Muscle layer of colon (tissue), 2 donors: ENCODE data around the gene MUSK.

Source experiments
- H3K27ac ChIP-seq: one replicate; pipeline ENCODE4 v1.7.0; 2013; ENCODE audit warnings: low read depth, mild to moderate bottlenecking, low read length, moderate library complexity
- H3K27me3 ChIP-seq, 2 donors: one replicate each; pipeline ENCODE4 v1.7.0; 2013; ENCODE audit warnings: low read length in 2 of 2, mild to moderate bottlenecking in 2 of 2; ENCODE audit not compliant: insufficient read depth in 2 of 2, control insufficient read depth in 1 of 2
- H3K36me3 ChIP-seq: one replicate; pipeline ENCODE4 v1.7.0; 2013; ENCODE audit warnings: mild to moderate bottlenecking, low read length; ENCODE audit not compliant: insufficient read depth
- H3K4me1 ChIP-seq: one replicate; pipeline ENCODE4 v1.7.0; 2013; ENCODE audit warnings: mild to moderate bottlenecking, low read length; ENCODE audit not compliant: insufficient read depth
- H3K4me3 ChIP-seq, 2 donors: one replicate each; pipeline ENCODE4 v1.7.0; 2013; ENCODE audit warnings: low read length in 2 of 2, low read depth in 1 of 2, mild to moderate bottlenecking in 1 of 2, moderate library complexity in 1 of 2
- H3K9ac ChIP-seq: one replicate; pipeline ENCODE4 v1.7.0; 2013; ENCODE audit warnings: low read length
- H3K9me3 ChIP-seq: one replicate; pipeline ENCODE4 v1.7.0; 2013; ENCODE audit warnings: mild to moderate bottlenecking, low read length
- donor health status: abdominal sarcoma.
- donor health status: Adenocarcinoma of cecum.

MUSK gene

DNA sequence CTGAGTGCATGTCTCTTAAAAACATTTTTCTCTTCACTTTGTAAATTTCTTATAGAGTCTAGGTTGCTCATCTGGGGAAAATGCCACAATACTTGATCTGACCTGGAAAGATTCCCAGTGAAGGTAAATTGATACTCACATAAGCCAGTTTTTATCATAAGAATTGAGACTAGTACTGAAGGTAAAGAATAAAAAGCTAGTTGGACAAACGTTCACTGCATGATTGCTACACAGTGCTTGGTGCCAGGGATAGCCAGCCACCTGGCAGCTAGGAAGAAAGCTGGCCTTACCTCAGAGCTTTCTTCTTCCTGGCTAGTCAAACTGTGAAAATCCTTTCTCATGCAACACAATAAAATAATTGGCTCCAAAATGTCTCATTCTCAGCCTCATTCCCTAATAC lies 77.1 kb downstream of the MUSK start:
- H3K27ac ChIP-seq: no peak overlapping the region
- H3K36me3 ChIP-seq: no peaks in the 10 kb centered on the region
- H3K9me3 ChIP-seq: no peaks in the 10 kb centered on the region
- no peak overlapping the region for H3K4me3 ChIP-seq
- peaks cover 28% of the 10 kb centered on the region for H3K4me1 ChIP-seq
- H3K27me3 ChIP-seq: no peaks in the 10 kb centered on the region
- no peak overlapping the region for H3K9ac ChIP-seq

DNA sequence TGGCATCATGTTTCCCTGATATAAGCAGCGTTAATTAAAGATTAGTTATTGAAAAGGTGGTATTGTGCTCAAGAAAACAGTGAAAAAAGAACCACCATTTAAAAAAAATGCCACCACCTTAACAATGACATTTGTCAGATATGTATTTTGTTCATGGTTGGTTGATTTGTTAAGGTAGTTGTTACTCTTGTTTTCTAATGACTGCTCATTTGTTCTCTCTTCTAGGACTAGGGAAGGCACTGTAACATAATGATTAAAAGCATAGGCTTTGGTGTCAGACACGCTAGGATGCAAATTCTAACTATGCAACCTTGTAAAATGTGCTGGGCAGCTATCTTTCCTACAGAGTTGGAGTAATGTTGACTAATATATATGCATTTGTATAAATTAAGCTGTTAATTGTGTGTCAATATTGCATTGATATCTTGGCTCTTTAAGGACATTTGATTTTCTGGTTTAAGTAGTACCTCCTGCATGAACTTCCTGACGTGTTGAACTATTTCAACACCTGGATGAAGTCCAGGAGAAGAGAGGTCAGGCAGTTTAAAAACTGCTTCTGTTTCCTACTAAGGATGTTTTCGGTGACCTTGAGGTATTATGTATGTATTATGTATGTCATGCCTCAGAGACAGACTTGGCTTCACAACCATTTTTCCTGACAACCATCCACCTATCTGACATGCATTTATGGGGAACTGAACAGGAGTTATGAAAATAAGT lies 77.8 kb downstream of the MUSK start:
- H3K9me3 ChIP-seq: no peaks in the 10 kb centered on the region
- peaks cover 28% of the 10 kb centered on the region for H3K4me1 ChIP-seq
- no peaks in the 10 kb centered on the region for H3K36me3 ChIP-seq
- H3K4me3 ChIP-seq: no peak overlapping the region
- H3K9ac ChIP-seq: no peak overlapping the region
- H3K27me3 ChIP-seq: no peaks in the 10 kb centered on the region
- no peak overlapping the region for H3K27ac ChIP-seq

DNA sequence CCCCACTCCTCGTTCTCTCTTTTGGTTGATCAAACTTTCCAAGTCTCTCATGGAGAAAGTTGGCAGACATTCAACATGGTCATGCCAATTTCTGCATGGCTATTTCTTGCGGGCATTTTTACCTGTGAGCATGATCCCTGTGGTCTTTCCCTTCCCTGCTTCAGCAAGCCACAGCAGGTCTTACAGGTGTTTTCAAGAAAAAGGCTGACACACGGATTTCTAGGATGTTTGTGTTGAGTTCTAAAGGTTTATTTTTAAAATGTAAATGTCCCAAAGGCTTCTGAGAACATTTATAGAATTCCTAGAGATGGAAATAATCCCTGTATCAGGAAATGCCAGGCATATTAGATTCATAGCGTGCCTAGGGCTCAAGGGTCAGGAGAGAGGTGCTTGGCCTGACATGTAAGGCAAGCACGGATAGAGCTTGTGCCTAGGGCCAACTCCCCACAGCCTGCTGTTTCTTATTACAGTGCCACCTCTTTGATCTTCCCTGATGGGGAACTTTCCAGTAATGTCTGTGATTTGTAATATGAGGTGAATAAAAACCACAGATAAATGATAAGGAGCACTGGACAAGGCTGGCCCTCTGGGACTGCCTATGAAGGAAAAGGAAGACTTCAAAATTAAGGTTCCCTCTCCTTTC lies 79.8 kb downstream of the MUSK start:
- Histone ChIP-seq H3K9me3 (no peaks in the 10 kb centered on the region), H3K4me3 (no peak overlapping the region), H3K4me1 (peaks cover 24% of the 10 kb centered on the region), H3K27ac (no peak overlapping the region), H3K36me3 (no peaks in the 10 kb centered on the region), H3K27me3 (no peaks in the 10 kb centered on the region), H3K9ac (no peak overlapping the region)

DNA sequence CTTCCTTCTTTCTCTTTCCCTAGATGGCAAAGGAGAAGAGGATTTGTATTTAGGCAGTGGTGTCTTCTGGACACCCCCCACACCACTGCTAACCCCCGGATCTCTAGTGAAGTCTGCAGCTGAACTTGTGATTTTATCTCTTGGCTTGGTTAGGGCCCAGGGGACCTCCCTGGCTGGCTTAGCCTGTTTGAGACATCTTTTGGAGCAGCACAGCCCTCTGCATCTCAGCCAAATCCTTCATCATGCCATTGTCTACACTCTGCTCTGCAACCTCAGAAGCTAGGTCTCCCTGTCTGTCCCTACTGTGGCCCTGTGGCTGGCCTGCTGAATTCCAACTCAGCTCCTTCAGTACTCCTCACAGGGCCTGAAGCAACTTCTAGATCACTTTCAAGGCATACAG lies 81.7 kb downstream of the MUSK start:
- H3K4me3 ChIP-seq: no peak overlapping the region
- H3K4me1 ChIP-seq: peaks cover 11% of the 10 kb centered on the region
- H3K36me3 ChIP-seq: no peaks in the 10 kb centered on the region
- no peak overlapping the region for H3K27ac ChIP-seq
- H3K27me3 ChIP-seq: no peaks in the 10 kb centered on the region
- no peak overlapping the region for H3K9ac ChIP-seq
- no peaks in the 10 kb centered on the region for H3K9me3 ChIP-seq

DNA sequence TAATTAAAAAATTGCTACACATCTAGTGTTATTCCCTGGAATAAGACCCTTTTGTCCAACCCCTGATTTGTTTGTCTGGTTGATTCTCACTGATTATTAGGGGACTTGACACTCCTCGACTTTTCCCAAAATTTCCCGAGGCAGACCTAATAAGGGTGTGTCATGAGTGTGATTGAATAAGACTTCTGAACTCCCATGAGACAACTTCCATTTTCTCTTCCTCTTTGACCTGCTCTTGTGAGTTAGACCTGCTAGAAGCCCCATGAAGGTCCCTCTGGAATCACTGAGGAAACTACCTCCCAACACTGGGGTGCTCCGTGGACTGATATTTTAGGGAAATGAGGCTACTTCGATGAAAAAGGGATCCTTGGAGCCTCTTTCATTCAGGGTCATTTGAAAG lies 83.4 kb downstream of the MUSK start:
- Histone ChIP-seq H3K27ac (no peak overlapping the region), H3K4me1 (no peaks in the 10 kb centered on the region), H3K4me3 (no peak overlapping the region), H3K27me3 (no peaks in the 10 kb centered on the region), H3K9me3 (no peaks in the 10 kb centered on the region), H3K9ac (no peak overlapping the region), H3K36me3 (no peaks in the 10 kb centered on the region)

DNA sequence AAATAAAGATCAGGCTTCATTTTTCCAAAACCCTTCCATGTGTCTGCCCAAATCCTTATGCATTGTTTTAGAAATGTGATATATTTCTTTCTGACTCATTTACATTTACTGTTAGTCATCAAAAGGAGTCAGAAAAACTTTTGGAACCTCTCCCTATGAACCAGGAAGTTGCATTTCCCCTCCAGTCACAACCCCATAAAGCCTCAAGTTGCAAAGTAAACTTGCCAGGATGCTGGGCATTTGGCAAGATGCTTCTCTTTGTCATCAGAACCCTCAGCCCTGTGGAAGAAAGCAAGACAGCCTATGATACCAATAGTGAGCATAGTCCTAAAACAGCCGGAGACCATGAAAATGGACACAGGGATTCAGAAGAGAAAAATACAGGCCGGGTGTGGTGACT lies 84.2 kb downstream of the MUSK start:
- Histone ChIP-seq H3K9ac (no peak overlapping the region), H3K27ac (no peak overlapping the region), H3K27me3 (no peaks in the 10 kb centered on the region), H3K4me3 (no peak overlapping the region), H3K9me3 (no peaks in the 10 kb centered on the region), H3K36me3 (no peaks in the 10 kb centered on the region), H3K4me1 (no peaks in the 10 kb centered on the region)

DNA sequence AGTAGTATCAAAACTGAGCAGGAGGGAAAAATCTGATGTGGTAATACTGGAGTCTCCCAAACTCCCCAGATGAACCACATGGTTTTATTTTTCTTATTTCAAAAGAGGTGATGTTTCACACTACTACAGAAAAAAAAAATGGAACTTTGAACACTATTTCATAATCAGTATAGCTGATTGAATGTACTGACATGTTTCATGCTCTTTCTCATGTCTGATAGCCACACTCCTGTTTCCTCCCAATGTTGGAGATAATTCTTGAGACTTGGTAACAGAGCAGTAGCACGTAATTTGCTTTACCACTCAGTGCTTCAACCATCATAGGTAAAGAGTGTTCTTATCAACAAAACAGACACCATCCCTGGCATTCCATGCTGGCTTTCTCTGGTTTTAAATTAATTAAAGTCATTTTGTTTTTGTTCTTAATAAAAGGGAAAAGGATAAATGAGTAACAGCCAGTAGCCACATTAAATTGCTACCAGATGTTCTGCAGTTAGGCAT lies 85.2 kb downstream of the MUSK start:
- H3K9me3 ChIP-seq: no peaks in the 10 kb centered on the region
- no peaks in the 10 kb centered on the region for H3K36me3 ChIP-seq
- H3K27me3 ChIP-seq: no peaks in the 10 kb centered on the region
- no peak overlapping the region for H3K4me3 ChIP-seq
- H3K9ac ChIP-seq: no peak overlapping the region
- H3K4me1 ChIP-seq: no peaks in the 10 kb centered on the region
- H3K27ac ChIP-seq: no peak overlapping the region

DNA sequence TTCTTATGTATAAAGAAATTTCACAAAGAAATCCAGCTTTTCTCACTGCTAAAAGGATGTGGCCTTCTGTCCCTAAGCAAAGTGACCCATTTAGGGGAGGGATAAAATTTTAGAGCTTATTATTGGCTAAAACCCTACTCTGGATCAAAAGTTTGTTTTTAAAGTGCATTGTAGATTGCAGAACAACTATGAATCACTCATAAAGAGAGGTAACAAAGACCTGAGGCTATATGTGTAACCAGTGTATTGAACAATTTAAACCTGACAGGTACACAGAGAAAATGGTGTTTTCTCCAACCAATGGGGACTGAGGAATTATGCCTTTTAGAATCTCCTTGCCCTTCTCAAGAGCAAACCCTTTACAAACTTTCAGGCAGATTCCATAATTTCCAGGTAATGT lies 86.6 kb downstream of the MUSK start:
- Histone ChIP-seq H3K36me3 (no peaks in the 10 kb centered on the region), H3K27ac (no peak overlapping the region), H3K27me3 (no peaks in the 10 kb centered on the region), H3K4me3 (no peak overlapping the region), H3K4me1 (no peaks in the 10 kb centered on the region), H3K9me3 (no peaks in the 10 kb centered on the region), H3K9ac (no peak overlapping the region)

DNA sequence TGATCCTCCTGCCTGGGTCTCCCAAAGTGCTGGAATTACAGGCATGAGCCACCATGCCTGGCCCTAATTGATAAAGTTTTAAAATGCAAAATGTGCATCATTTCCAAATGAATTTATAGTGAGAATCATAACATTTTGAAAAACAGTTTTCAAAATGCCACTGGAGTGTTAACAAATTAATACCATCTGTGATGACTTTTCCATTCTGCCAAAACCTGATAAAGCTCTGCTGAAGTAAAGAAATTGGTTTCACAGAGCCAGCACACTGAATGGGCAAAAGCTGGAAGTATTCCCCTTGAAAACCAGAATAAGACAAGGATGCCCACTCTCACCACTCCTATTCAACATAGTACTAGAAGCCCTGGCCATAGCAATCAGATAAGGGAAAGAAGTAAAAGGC lies 89.6 kb downstream of the MUSK start:
- Histone ChIP-seq H3K4me1 (no peaks in the 10 kb centered on the region), H3K36me3 (no peaks in the 10 kb centered on the region), H3K9ac (no peak overlapping the region)

DNA sequence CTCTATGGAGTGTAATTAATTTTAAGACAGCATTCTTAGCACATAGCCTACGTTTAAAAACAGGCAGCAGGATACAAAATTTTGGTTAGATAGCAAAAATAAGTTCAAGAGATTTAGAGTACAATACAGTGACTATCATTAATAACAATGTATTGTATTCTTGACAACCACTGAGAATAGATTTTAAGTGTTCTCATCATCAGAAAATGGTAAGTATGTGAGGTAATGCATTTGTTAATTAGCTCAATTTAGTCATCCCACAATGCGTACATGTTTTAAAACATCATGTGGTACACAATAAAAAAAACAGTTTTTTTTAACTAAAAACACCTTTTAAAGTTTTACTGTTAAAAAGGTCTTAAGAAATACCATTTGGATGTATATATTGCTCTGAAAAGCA lies 94.2 kb downstream of the MUSK start:
- Histone ChIP-seq H3K4me3 (no peak overlapping the region), H3K9me3 (no peaks in the 10 kb centered on the region), H3K27ac (no peak overlapping the region), H3K27me3 (no peaks in the 10 kb centered on the region), H3K36me3 (no peaks in the 10 kb centered on the region), H3K4me1 (peaks cover 4% of the 10 kb centered on the region), H3K9ac (no peak overlapping the region)

More for the DNA sequence above, 89.6 kb downstream of the MUSK start:
- Histone ChIP-seq H3K9me3 (no peaks in the 10 kb centered on the region), H3K4me3 (no peak overlapping the region), H3K27me3 (no peaks in the 10 kb centered on the region), H3K27ac (no peak overlapping the region)

DNA sequence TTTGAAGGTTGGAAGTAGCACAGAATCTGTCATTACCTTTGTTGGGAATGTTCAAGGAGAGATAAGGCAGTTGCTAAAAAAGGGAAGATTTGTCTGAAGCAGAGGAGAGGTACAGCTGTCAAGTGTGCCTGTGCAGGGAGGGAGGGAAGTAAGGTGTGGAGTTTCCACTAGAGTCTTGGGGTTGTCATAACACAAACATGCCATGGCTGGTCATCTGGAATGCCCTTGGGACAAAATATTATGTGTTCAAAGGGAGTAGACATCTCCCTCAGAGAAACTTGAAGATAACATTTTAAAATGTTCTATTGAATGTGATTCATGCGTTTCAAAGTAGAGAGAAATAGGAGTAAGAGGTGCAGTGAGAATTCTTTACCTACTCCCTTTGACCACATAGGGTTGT lies 95.0 kb downstream of the MUSK start:
- Histone ChIP-seq H3K9me3 (no peaks in the 10 kb centered on the region), H3K4me1 (peaks cover 4% of the 10 kb centered on the region), H3K27ac (no peak overlapping the region), H3K4me3 (no peak overlapping the region), H3K27me3 (no peaks in the 10 kb centered on the region), H3K36me3 (no peaks in the 10 kb centered on the region), H3K9ac (no peak overlapping the region)

DNA sequence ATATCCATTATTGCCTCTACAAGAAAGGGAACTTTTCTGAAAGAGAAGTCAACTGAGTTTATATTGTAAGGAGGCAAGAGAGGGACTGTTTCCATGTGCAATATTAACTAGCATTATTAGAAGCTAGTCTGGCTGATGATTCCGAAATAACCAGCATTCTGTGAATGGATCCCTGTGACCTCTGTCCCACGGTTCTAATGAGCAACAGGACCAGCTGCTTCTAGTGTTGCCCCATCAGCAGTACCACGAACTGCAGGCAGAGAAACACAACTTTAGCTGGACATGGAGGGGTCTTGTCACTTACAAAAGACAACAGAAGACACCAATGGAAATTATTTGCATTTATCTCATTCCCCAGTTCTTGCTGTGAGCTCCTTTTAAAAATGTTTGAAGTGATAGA lies 95.4 kb downstream of the MUSK start:
- Histone ChIP-seq H3K27ac (no peak overlapping the region), H3K36me3 (no peaks in the 10 kb centered on the region), H3K9ac (no peak overlapping the region), H3K4me3 (no peak overlapping the region), H3K27me3 (no peaks in the 10 kb centered on the region), H3K9me3 (no peaks in the 10 kb centered on the region), H3K4me1 (peaks cover 4% of the 10 kb centered on the region)
